Activated CD4-positive, alpha-beta T cell treated with anti-CD3 and anti-CD28 coated beads, Interleukin-2, amount 10 ng/mL, durations not matched to agents 7 days and 5 days (primary cell): ENCODE results near the gene FAH. TPM values are rescaled to one million over a fixed set of nuclear protein-coding genes. Genes with fewer than 3 reads are reported as not detected.

ENCODE experiments used
- CTCF ChIA-PET: fragments of 350-600 bp; sonication (Branson Sonifier 250); formaldehyde crosslinking; loops from one replicate; lab custom pipeline; 2021; ENCODE audit warnings: antibody characterized with exemption; lab: Charles Lee
- POLR2A ChIA-PET: fragments of 350-600 bp; sonication (Branson Sonifier 250); formaldehyde crosslinking; loops from one replicate; lab custom pipeline; 2021; ENCODE audit warnings: antibody characterized with exemption; lab: Charles Lee
- DNase-seq: peaks from one replicate; pipeline ENCODE4 v3.0.0-alpha.2; 2020
- H3K27ac Mint-ChIP-seq: one replicate; pipeline ENCODE4 v1.8.0; 2021; ENCODE audit warnings: mild to moderate bottlenecking, moderate library complexity, mixed read lengths
- H3K27me3 Mint-ChIP-seq: one replicate; pipeline ENCODE4 v1.8.0; 2021; ENCODE audit warnings: mixed read lengths
- H3K36me3 Mint-ChIP-seq: one replicate; pipeline ENCODE4 v1.8.0; 2021; ENCODE audit warnings: low read depth, mixed read lengths
- H3K4me1 Mint-ChIP-seq: one replicate; pipeline ENCODE4 v1.8.0; 2021; ENCODE audit warnings: mixed read lengths
- H3K4me3 Mint-ChIP-seq: one replicate; pipeline ENCODE4 v1.8.0; 2021; ENCODE audit warnings: mild to moderate bottlenecking, moderate library complexity, mixed read lengths
- H3K9me3 Mint-ChIP-seq: one replicate; pipeline ENCODE4 v1.8.0; 2021; ENCODE audit warnings: mixed read lengths
- total RNA-seq, 2 experiments: library from RNA; stranded (reverse); gene quantifications; one replicate each; pipeline ENCODE4 v1.2.3, GENCODE V29; 2021

FAH gene
- total RNA-seq, 2 experiments from 2014 or later = 19.7 to 23.3 TPM

DNA sequence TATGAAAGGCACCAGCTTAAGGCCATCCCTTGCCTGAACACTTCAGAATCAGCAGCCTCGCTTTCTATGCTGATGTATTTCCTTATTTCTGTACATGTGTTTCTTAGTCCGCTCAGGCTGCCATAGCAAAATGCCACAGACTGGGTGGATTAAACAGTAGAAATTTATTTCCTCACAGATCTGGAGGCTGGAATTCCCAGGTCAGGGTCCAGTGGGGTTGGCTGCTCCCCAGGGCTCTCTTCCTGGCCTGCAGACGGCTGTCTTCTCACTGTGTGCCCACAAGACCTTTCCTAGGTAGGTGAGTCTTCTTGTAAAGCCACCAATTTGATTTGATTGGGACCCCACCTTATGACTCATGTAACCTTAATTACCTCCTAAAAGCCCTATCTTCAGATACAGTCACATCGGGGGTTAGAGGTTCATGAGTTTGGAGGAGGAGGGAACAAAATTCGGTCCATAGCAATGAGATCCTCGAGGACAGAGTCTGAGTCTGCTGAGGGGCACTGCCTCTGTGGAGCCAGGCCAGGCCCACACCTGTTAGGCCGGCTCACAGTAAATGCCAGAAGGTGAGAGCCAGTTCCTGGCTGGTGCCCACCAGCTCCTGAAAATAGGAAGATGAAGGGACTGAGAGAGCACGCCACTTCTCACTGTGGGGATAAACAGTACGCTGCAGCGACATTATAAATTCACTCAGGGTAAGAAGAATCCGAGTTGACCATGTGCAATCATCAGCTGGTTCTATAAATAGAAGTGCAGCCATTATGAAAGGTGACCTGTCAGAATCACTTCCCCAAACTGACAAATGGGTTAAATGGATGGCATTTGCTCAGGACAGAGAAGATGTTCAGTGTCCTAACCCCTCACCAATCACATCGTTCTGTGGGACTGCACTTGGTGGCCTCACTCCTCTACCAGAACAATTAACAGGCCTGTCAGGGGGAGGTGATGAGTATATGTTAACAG is 58.1 kb downstream of the FAH start:
- H3K27me3 Mint-ChIP-seq = peaks cover 43% of the 10 kb centered on the region
- POLR2A ChIA-PET = no interaction called here
- H3K4me3 Mint-ChIP-seq = no peak overlapping the region
- CTCF ChIA-PET = no interaction called here
- no peaks in the 10 kb centered on the region for H3K9me3 Mint-ChIP-seq
- no peak overlapping the region for H3K27ac Mint-ChIP-seq
- no peak for DNase-seq
- H3K4me1 Mint-ChIP-seq = no peaks in the 10 kb centered on the region
- H3K36me3 Mint-ChIP-seq = no peaks in the 10 kb centered on the region

DNA sequence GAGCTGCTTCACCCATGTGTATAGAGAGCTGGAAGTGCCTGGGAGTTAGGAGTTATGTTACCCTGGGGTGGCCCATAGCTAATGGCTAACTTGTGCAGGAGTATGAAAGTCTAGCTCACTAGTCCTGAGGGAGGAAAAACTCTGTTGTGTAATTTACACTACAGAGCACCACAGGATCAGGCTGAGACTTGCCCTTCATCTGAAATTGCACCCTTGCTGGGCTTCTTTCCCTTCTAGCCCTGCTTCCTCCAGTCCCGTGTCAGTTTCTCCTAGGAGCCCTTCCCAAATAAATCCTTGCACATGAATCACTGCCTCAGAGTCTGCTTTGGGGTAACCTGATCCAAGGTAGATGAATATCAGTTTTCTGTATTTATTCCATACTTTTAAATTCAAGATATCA is 59.2 kb downstream of the FAH start:
- no peaks in the 10 kb centered on the region for H3K9me3 Mint-ChIP-seq
- ChIA-PET POLR2A (no interaction called here), CTCF (no interaction called here)
- no peaks in the 10 kb centered on the region for H3K4me1 Mint-ChIP-seq
- no peaks in the 10 kb centered on the region for H3K36me3 Mint-ChIP-seq
- no peak overlapping the region for H3K4me3 Mint-ChIP-seq
- no peak for DNase-seq
- H3K27ac Mint-ChIP-seq = no peak overlapping the region
- H3K27me3 Mint-ChIP-seq = peaks cover 36% of the 10 kb centered on the region

DNA sequence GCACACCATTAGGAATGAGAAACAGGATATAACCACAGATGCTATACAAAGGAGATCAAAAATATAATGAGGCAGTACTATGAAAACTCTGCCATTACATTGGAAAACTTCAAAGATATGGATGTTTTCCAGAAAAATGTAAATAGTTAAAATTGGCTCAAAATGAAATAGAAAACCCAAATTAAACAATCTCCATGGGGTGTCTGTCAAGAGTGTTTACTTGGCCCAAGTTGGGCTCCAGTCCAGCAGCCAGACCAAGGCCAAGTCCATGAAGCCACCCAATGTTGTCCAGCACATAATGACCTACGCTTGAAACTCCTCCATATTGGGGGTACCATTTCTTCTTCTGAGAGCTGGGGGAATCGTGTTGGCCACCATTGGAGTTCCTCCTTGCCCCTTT is 62.1 kb downstream of the FAH start:
- Mint-ChIP-seq H3K27ac (no peak overlapping the region), H3K4me1 (no peaks in the 10 kb centered on the region), H3K4me3 (no peak overlapping the region), H3K27me3 (peaks cover 23% of the 10 kb centered on the region), H3K9me3 (no peaks in the 10 kb centered on the region), H3K36me3 (no peaks in the 10 kb centered on the region)
- CTCF ChIA-PET = no interaction called here
- POLR2A ChIA-PET = no interaction called here
- no peak for DNase-seq

DNA sequence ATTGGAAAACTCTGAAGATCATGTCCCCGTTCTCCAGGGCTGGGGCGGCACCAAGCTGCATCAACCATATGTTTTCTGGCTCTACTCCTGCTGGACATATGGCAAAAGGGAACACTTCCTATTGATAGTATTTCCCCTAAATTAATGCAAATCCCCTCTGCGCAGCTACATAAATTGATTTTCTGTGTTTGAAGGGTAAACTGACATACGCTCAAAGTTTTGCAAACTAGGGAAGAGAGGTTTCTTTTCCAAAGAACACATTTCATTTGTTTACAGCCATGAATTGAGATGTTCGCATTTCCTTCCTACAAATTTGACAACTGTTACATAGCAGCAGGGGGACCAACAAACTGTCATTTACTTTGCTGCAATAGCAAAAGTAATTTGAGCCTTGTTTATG is 63.3 kb downstream of the FAH start:
- Mint-ChIP-seq H3K27me3 (peaks cover 21% of the 10 kb centered on the region), H3K4me1 (no peaks in the 10 kb centered on the region), H3K27ac (no peak overlapping the region), H3K4me3 (no peak overlapping the region), H3K36me3 (no peaks in the 10 kb centered on the region), H3K9me3 (no peaks in the 10 kb centered on the region)
- ChIA-PET POLR2A (no interaction called here), CTCF (interaction anchor here (0.6 kb wide), 1 partner anchor 1235 kb away, joined by 3 read pairs; no protein-coding TSS in a partner anchor)
- DNase-seq = no peak

DNA sequence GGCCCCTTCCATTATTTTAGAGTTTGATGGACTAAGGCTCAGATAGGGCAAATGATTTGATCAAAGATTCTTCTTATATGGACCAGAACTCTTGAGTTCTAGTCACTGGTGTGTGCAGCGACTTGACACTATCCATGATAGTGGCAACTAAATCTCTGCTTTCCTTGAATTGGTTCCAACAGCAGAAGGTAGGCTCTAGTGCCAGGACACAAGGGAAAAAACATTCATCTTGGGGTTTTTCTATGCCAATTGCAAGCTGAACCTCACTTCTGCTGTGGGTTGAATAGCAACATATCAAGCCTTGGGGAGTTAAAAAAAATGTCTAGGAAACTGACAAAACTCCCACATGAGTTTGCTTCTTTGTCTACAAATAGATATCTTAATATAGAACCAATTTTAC is 64.1 kb downstream of the FAH start:
- Mint-ChIP-seq H3K27me3 (peaks cover 22% of the 10 kb centered on the region), H3K4me1 (no peaks in the 10 kb centered on the region), H3K4me3 (no peak overlapping the region), H3K27ac (no peak overlapping the region), H3K36me3 (no peaks in the 10 kb centered on the region), H3K9me3 (no peaks in the 10 kb centered on the region)
- no peak for DNase-seq
- CTCF ChIA-PET = interaction anchor here (0.6 kb wide), 1 partner anchor 1236 kb away, joined by 3 read pairs; no protein-coding TSS in a partner anchor
- POLR2A ChIA-PET = no interaction called here

DNA sequence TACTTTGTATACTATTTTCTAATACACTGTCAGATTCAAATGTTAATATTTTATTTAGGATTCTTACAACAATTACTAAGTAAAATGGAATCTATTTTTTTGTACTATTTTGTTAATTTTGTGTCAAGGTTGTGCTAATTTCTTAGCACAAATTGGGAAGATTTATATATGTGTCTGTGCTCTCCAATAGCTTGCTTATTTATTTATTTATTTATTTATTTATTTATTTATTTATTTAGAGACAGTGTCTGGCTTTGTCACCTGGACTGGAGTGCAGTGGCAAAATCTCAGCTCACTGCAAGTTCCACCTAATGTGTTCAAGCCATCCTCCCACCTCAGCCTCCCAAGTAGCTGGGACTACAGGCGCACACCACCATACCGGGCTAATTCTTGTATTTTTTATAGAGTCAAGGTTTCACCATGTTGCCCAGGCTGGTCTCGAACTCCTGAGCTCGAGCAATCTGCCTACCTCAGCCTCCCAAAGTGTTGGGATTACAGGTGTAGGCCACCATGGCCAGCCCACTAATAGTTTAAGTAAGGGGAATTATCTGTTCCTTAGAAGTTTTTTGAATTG is 64.6 kb downstream of the FAH start:
- DNase-seq = no peak
- Mint-ChIP-seq H3K27ac (no peak overlapping the region), H3K4me1 (no peaks in the 10 kb centered on the region), H3K9me3 (no peaks in the 10 kb centered on the region), H3K27me3 (peaks cover 19% of the 10 kb centered on the region), H3K4me3 (no peak overlapping the region), H3K36me3 (no peaks in the 10 kb centered on the region)
- CTCF ChIA-PET = no interaction called here
- POLR2A ChIA-PET = no interaction called here

DNA sequence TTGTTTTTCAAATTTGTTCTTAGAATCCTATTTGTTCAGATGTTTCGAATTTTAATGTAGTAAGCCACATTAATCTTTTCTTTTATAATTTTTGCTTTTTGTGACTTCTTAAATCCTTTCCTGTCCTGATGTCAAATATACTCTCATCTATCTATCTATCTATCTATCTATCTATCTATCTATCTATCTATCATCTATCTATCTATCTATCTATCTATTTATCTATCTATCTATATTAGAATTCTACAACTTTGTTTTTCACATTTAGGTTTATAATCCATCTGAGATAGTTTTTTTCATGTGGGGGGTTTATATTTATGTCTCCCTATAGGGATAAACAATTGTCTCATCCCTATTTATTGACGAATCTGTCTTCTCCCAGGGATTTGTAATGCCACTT is 67.2 kb downstream of the FAH start:
- no peak overlapping the region for H3K4me3 Mint-ChIP-seq
- POLR2A ChIA-PET = no interaction called here
- peaks cover 14% of the 10 kb centered on the region for H3K27me3 Mint-ChIP-seq
- H3K36me3 Mint-ChIP-seq = no peaks in the 10 kb centered on the region
- CTCF ChIA-PET = no interaction called here
- H3K27ac Mint-ChIP-seq = no peak overlapping the region
- no peaks in the 10 kb centered on the region for H3K9me3 Mint-ChIP-seq
- no peaks in the 10 kb centered on the region for H3K4me1 Mint-ChIP-seq
- DNase-seq = no peak

DNA sequence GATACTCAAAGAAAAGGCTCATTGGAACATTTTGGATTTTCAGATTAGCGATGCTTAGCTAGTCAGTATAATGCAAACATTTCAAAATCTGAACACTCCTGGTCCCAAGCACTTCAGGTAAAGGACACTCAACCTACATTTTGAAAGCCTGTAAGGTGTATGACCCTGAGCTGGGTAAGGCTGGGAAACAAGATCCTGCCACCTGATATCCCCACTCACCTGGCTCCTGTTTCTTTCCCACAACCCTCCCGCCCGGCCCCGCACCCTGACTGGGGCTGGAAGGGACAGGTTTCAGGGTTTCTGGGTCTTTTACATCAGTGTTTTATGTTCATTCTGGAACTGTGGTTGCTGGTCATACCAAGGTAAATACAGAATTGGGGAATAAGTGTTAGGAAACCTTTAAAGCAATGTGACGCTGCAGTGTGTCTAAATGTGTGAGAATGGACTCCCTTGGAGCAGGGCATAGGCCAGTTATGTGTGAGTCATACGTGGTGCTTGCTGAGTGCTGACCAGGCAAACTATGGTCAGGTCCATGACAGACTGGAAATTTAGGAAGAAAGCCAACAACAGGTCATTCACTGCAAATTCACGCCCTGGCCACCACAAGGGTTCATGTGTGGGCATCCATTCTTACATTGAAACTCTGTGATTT is 76.3 kb downstream of the FAH start:
- no peak for DNase-seq
- H3K9me3 Mint-ChIP-seq = no peaks in the 10 kb centered on the region
- peaks cover 44% of the 10 kb centered on the region for H3K27me3 Mint-ChIP-seq
- ChIA-PET CTCF (interaction anchor here (0.6 kb wide), 1 partner anchor 57 kb away, joined by 3 read pairs; no protein-coding TSS in a partner anchor), POLR2A (no interaction called here)
- H3K4me3 Mint-ChIP-seq = no peak overlapping the region
- H3K4me1 Mint-ChIP-seq = no peaks in the 10 kb centered on the region
- H3K27ac Mint-ChIP-seq = no peak overlapping the region
- no peaks in the 10 kb centered on the region for H3K36me3 Mint-ChIP-seq

DNA sequence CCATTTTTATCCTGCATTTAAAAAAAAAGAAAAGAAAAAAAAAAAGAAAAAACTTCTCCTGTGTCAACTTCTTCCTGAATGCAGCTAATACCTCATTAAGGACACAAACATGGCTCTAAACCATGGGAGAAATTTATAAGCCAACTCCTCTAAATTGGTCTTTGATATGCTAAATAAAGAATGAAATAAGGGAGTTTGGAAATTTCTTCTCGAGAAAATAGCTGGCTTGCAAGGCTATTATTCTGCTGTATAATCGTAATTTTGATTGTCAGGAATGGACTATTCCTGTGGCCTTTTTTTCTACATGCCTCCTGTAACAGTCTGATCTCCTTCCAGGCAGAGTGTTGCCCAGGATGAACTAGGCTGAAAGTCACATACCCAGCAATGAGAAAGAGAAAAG is 78.6 kb downstream of the FAH start:
- Mint-ChIP-seq H3K36me3 (no peaks in the 10 kb centered on the region), H3K4me1 (no peaks in the 10 kb centered on the region), H3K27ac (no peak overlapping the region), H3K27me3 (peaks cover 29% of the 10 kb centered on the region), H3K9me3 (no peaks in the 10 kb centered on the region), H3K4me3 (no peak overlapping the region)
- CTCF ChIA-PET = no interaction called here
- POLR2A ChIA-PET = no interaction called here
- no peak for DNase-seq

DNA sequence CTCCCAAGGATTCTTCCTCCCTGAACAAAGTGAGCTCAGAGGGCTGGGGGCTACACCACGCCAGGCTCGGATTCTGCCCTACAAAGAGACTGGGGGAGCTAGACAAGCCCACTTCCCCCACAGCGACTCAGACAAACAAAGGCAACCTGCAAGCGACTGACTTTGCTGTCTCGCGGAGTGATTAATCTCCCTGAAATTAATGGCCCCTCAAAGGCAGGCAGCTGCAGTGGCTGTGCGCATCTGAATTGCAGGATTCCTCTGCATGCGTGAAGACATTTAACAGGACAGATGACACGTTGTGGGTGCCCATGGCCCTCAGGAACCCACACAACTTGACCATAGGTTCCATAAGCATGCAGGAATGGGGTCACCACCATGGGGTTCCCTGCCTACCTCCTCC is 80.8 kb downstream of the FAH start:
- DNase-seq = no peak
- Mint-ChIP-seq H3K27me3 (peaks cover 14% of the 10 kb centered on the region), H3K9me3 (no peaks in the 10 kb centered on the region), H3K4me3 (no peak overlapping the region), H3K36me3 (no peaks in the 10 kb centered on the region), H3K27ac (no peak overlapping the region), H3K4me1 (no peaks in the 10 kb centered on the region)
- ChIA-PET POLR2A (interaction anchor here (0.6 kb wide), 1 partner anchor 682 kb away, joined by 3 read pairs; no protein-coding TSS in a partner anchor), CTCF (no interaction called here)

DNA sequence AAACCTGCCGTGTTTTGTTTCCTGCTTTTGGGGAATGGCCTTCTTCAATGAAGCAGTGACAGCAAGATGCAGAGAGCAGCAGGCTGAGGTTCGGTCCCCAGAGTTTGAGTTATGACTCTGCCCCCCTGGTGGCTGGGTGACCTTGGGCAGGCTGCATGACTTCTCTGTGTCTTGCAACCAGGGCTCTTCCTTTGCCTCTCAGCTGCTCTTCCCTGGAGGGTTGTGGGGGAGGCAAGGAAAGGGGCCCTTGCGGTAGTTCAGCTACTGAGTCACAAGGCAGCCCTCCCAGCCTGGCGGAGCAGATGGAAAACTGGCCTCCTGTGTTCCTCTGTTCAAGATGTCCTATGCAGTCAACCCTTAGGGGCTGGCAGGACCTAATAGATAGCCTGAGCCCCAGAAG is 82.1 kb downstream of the FAH start:
- DNase-seq = peak; percentile 46
- H3K4me3 Mint-ChIP-seq = no peak overlapping the region
- CTCF ChIA-PET = no interaction called here
- no peaks in the 10 kb centered on the region for H3K9me3 Mint-ChIP-seq
- POLR2A ChIA-PET = no interaction called here
- H3K36me3 Mint-ChIP-seq = no peaks in the 10 kb centered on the region
- H3K4me1 Mint-ChIP-seq = no peaks in the 10 kb centered on the region
- no peak overlapping the region for H3K27ac Mint-ChIP-seq
- peaks cover 9% of the 10 kb centered on the region for H3K27me3 Mint-ChIP-seq
